Skeletal muscle tissue (tissue), 4 donors: ENCODE measurements around the gene KCND3. TPM values are rescaled to one million over a fixed set of nuclear protein-coding genes. Genes with fewer than 3 reads are reported as not detected.

ENCODE experiments used
- H3K27ac ChIP-seq: one replicate; pipeline ENCODE4 v1.7.0; 2013; ENCODE audit warnings: mild to moderate bottlenecking, low read depth, low read length, inconsistent platforms
- H3K27me3 ChIP-seq, 3 donors: one replicate each; pipeline ENCODE4 v1.7.0; 2013; ENCODE audit warnings: low read length in 3 of 3; ENCODE audit not compliant: control insufficient read depth in 3 of 3, insufficient read depth in 3 of 3
- H3K36me3 ChIP-seq, 3 donors: one replicate each; pipeline ENCODE4 v1.7.0; 2013; ENCODE audit warnings: low read length in 3 of 3; ENCODE audit not compliant: control insufficient read depth in 3 of 3, insufficient read depth in 3 of 3
- H3K4me1 ChIP-seq, 3 donors: one replicate each; pipeline ENCODE4 v1.7.0; 2013; ENCODE audit warnings: low read length in 3 of 3, mild to moderate bottlenecking in 3 of 3; ENCODE audit not compliant: control insufficient read depth in 3 of 3, insufficient read depth in 3 of 3
- H3K4me3 ChIP-seq, 3 donors: one replicate each; pipeline ENCODE4 v1.7.0; 2013; ENCODE audit warnings: low read length in 3 of 3
- H3K9ac ChIP-seq, 3 donors: one replicate each; pipeline ENCODE4 v1.7.0; 2013; ENCODE audit warnings: low read length in 3 of 3, mild to moderate bottlenecking in 3 of 3, moderate library complexity in 2 of 3, low read depth in 1 of 3
- H3K9me3 ChIP-seq, 3 donors: one replicate each; pipeline ENCODE4 v1.7.0; 2013; ENCODE audit warnings: low read length in 3 of 3; ENCODE audit not compliant: control insufficient read depth in 3 of 3
- total RNA-seq: library from RNA; depleted of rRNA; stranded (reverse); fragments of >200 nt; gene quantifications from one replicate; pipeline ENCODE4 v1.2.3, GENCODE V29; 2014
- donor health status: Osteomylitis.

The KCND3 gene
- total RNA-seq, 1 donor from 2014 or later: 1.0 TPM

DNA sequence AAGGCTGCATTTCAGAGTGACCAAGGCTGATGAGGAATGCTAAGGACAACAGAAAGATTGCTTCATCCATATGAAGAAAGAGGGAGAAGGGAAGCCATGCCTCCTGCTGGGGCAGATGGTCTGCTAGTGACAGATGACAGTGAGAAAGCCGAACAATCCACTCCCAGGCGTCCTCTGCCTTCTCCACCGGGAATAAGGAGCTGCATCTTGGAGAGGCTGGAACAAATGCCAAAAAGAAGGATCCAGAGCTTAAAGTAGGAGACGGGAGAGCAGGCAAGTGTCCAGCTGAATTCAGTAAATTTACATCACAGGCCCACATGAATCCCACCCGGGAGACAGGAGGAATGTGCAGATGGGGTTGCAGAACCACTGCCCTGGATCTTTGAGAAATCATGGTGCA, 200.3 kb downstream of the KCND3 start:
- H3K27ac ChIP-seq: peak overlapping the region; percentile 9

DNA sequence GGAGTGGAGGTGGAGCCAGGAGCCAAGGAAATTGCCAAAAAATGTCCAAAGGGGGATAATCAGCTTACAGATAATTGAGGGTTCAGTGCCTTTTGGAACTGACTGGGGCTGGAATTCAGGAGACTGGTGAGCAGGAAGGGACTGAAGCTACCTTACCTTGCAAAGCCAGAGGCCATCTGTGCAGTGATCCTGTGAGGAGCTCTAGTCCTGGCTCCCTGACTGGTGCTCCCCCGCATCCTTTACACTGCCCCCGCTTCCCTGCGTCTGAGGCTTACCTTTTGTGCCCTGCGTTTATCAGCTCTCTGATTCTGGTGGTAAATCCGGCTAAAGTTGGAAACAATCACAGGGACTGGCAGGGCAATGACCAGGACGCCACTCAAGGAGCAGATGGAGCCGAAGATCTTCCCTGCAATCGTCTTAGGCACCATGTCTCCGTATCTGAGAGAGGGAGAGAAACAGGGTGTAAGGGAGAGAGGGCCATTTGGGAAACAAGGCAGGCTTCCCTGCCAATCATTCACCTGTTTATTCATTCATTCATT, 202.7 kb downstream of the KCND3 start:
- H3K36me3 ChIP-seq: peaks cover 0 to 5% (median 0%) of the 10 kb centered on the region in 3 donors
- no peaks in the 10 kb centered on the region for H3K4me1 ChIP-seq
- no peak overlapping the region for H3K27ac ChIP-seq
- H3K9ac ChIP-seq: no peak overlapping the region
- no peaks in the 10 kb centered on the region for H3K9me3 ChIP-seq
- H3K27me3 ChIP-seq: no peaks in the 10 kb centered on the region
- no peak overlapping the region for H3K4me3 ChIP-seq

More for the DNA sequence above, 200.3 kb downstream of the KCND3 start:
- Histone ChIP-seq H3K9ac (no peak overlapping the region), H3K36me3 (peaks cover 0 to 2% (median 0%) of the 10 kb centered on the region in 3 donors), H3K9me3 (no peaks in the 10 kb centered on the region), H3K4me1 (peaks cover 3 to 4% (median 4%) of the 10 kb centered on the region in 3 donors), H3K4me3 (no peak overlapping the region), H3K27me3 (peaks cover 0 to 2% (median 0%) of the 10 kb centered on the region in 3 donors)

- Histone ChIP-seq H3K27me3 (no peaks in the 10 kb centered on the region), H3K9ac (no peak overlapping the region), H3K36me3 (peaks cover 0 to 5% (median 4%) of the 10 kb centered on the region in 3 donors), H3K9me3 (no peaks in the 10 kb centered on the region), H3K4me3 (no peak overlapping the region), H3K4me1 (no peaks in the 10 kb centered on the region), H3K27ac (no peak overlapping the region)
These were observed 205.1 kb downstream of the KCND3 start for GRCh38 chr1:111784273-111784901.

- H3K27ac ChIP-seq: no peak overlapping the region
- no peaks in the 10 kb centered on the region for H3K9me3 ChIP-seq
- H3K27me3 ChIP-seq: no peaks in the 10 kb centered on the region
- H3K36me3 ChIP-seq: peaks cover 3 to 12% (median 7%) of the 10 kb centered on the region in 3 donors
- H3K9ac ChIP-seq: no peak overlapping the region
- no peak overlapping the region for H3K4me3 ChIP-seq
- no peaks in the 10 kb centered on the region for H3K4me1 ChIP-seq
These were observed 209.9 kb downstream of the KCND3 start for GRCh38 chr1:111779546-111779945.

- Histone ChIP-seq H3K36me3 (peaks cover 3 to 14% (median 10%) of the 10 kb centered on the region in 3 donors), H3K9ac (no peak overlapping the region), H3K4me1 (no peaks in the 10 kb centered on the region)
These were observed 210.9 kb downstream of the KCND3 start for GRCh38 chr1:111778541-111779051.

GRCh38 chr1:111778066-111778465, 211.4 kb downstream of the KCND3 start:
- Histone ChIP-seq H3K4me3 (no peak overlapping the region), H3K9me3 (no peaks in the 10 kb centered on the region), H3K27ac (no peak overlapping the region), H3K27me3 (no peaks in the 10 kb centered on the region), H3K9ac (no peak overlapping the region), H3K4me1 (no peaks in the 10 kb centered on the region), H3K36me3 (peaks cover 3 to 14% (median 10%) of the 10 kb centered on the region in 3 donors)

More at GRCh38 chr1:111778541-111779051, 210.9 kb downstream of the KCND3 start:
- H3K27me3 ChIP-seq: no peaks in the 10 kb centered on the region
- no peak overlapping the region for H3K4me3 ChIP-seq
- H3K27ac ChIP-seq: no peak overlapping the region
- H3K9me3 ChIP-seq: no peaks in the 10 kb centered on the region

DNA sequence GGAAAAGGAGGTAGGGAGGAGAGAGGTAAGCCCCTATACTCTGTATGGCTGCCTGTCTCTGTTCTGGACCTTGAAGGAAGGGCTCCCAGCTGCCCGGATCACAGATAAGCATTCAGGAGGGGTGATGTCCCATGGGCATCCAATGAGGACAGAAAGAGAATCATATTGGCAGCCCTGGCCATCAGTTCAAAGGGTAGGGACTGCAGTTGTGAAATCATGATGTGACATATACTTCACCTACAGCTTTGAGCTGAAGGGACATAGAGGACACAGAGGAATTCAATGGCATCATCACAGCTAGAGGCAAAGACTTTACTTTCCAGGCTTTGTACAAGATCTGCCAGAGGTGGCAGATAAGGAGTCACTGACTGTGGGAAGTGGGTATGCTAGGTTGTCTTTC, 212.2 kb downstream of the KCND3 start:
- H3K36me3 ChIP-seq: peaks cover 3 to 14% (median 13%) of the 10 kb centered on the region in 3 donors

DNA sequence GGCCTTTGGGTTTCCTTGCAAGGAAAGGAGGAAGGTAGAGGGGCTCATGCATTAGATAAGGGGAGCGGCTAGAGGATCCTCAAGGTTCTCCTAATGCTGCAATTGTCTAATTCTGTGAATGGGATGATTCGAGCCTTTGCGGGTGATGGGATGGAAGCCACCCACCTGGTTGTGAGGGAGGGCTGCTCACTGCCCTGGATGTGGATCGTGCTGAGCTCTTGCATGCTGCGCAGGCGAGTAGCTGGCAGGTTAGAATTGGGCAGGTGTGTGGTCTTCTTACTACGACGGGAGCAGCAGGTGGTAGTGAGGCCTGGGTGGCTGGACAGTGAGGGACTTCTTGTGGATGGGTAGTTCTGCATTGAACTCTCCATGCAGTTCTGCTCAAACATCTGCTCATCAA, 212.6 kb downstream of the KCND3 start:
- Histone ChIP-seq H3K4me1 (no peaks in the 10 kb centered on the region), H3K36me3 (peaks cover 3 to 14% (median 13%) of the 10 kb centered on the region in 3 donors), H3K27ac (no peak overlapping the region), H3K4me3 (no peak overlapping the region), H3K27me3 (no peaks in the 10 kb centered on the region), H3K9ac (no peak overlapping the region), H3K9me3 (no peaks in the 10 kb centered on the region)

More for the DNA sequence above, 212.2 kb downstream of the KCND3 start:
- Histone ChIP-seq H3K27ac (no peak overlapping the region), H3K27me3 (no peaks in the 10 kb centered on the region), H3K4me3 (no peak overlapping the region), H3K9me3 (no peaks in the 10 kb centered on the region), H3K9ac (no peak overlapping the region), H3K4me1 (no peaks in the 10 kb centered on the region)

- no peak overlapping the region for H3K4me3 ChIP-seq
- no peaks in the 10 kb centered on the region for H3K27me3 ChIP-seq
- no peaks in the 10 kb centered on the region for H3K9me3 ChIP-seq
- H3K4me1 ChIP-seq: no peaks in the 10 kb centered on the region
- peaks cover 3 to 14% (median 13%) of the 10 kb centered on the region in 3 donors for H3K36me3 ChIP-seq
- no peak overlapping the region for H3K9ac ChIP-seq
- H3K27ac ChIP-seq: no peak overlapping the region
These were observed 213.1 kb downstream of the KCND3 start for GRCh38 chr1:111776391-111776790.

- Histone ChIP-seq H3K36me3 (peaks cover 3 to 14% (median 13%) of the 10 kb centered on the region in 3 donors), H3K27me3 (no peaks in the 10 kb centered on the region), H3K9me3 (no peaks in the 10 kb centered on the region), H3K27ac (no peak overlapping the region), H3K9ac (no peak overlapping the region), H3K4me3 (no peak overlapping the region), H3K4me1 (no peaks in the 10 kb centered on the region)
These were observed 213.5 kb downstream of the KCND3 start for GRCh38 chr1:111775966-111776365.
